ENCODE data around the gene COPZ2.

GRCh38 chr17:47995241-47995935, 42.2 kb downstream of the COPZ2 start:
- TF ChIP-seq EP300 (IDR thresholded peaks at IDR 0.05), result no peak
- no peak for TF ChIP-seq POLR2AphosphoS5 (IDR thresholded peaks at IDR 0.05)

Data from upper lobe of left lung (tissue), 4 donors.